Germinal center (tissue), 1 donor: ENCODE measurements around the gene SLC34A1.
A peak's percentile ranks its signal among the peaks of the same experiment; 100 is the strongest.
"Not testable (repeated sequence)": the region's sequence is repeated elsewhere in the genome, so short reads cannot be mapped to it uniquely, and the experiment has no call there.

Source experiments
- DNase-seq: peaks from one replicate; pipeline ENCODE4 v3.0.0; 2012; ENCODE audit warnings: mixed read lengths, low spot score

The SLC34A1 gene

DNA sequence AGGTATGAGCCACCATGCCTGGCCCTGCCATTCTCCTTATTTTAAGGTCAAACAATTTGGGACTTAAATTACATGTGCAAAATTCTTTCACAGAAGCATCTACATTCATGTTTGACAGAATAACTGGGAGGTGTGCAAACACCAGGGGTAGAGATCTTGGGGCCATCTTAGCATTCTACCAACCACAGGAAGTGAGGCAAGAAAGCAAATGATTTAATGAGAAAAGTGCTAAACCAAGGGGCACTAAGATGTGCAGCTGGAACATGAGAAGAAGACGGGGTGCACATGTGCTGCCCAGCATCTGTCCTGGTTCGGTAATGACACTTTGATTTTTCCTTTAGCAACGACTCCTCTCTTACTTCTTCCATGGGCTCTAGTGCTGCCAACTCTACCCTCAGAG is 26.3 kb downstream of the SLC34A1 start:
- no peak for DNase-seq

DNA sequence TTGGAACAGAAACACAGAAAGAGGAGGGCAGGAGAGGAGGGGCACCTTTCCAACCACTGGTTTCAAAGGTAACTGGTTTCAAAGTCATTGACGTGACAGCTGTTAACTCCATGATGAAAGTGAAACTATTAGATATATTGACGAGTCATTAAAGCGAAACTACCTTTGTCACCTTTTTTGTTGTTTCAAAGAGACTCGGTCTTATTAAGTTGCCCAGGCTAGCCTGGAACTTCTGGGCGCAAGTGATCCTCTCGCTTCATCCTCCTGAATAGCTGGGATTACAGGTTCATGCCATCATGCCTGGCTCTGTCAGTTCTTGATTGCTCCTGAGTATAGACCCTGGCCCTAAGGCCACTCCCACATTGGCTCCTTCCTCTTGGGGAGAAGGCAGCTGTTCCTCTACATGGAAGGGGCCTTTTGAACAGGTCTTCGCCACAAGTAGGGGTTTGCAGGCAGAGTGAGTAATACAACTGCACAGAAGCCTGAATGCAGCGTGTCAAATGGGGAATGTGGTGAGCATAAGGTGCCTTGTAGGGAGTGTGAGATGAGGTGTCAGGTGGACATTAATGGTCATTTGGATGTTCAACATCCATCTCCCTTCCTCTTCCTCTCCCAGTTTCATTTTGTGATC is 28.5 kb downstream of the SLC34A1 start:
- no peak for DNase-seq

DNA sequence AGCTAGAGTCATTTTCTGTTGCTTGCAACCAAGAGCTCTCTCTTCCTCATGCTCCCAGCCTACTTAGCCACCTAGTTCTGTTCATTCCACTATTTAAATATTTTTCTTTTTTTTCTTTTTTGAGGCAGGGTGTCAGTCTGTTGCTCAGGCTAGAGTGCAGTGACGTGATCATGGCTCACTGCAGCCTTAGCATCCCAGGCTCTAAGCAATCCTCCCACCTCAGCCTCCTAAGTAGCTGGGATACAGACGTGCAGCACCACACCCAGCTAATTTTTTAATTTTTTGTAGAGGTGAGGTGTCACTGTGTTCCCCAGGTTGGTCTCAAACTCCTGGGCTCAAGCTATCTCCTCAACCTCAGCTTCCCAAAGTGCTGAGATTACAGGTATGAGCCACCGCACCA is 30.2 kb downstream of the SLC34A1 start:
- no peak for DNase-seq

DNA sequence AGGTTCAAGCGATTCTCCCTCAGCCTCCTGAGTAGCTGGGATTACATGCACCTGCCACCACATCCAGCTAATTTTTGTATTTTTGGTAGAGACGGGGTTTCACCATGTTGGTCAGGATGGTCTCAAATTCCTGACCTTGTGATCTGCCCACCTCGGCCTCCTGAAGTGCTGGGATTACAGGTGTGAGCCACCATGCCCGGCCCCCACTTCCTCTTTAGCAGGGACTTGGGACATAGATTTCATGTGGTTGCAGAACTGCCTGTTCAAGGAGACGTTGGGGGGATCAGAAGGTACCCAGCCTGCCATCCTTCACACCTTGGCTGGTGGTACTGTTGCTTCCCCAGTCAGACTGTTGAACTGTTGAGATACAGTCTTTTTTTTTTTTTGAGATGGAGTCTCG is 32.8 kb downstream of the SLC34A1 start:
- DNase-seq, result not testable (repeated sequence)

DNA sequence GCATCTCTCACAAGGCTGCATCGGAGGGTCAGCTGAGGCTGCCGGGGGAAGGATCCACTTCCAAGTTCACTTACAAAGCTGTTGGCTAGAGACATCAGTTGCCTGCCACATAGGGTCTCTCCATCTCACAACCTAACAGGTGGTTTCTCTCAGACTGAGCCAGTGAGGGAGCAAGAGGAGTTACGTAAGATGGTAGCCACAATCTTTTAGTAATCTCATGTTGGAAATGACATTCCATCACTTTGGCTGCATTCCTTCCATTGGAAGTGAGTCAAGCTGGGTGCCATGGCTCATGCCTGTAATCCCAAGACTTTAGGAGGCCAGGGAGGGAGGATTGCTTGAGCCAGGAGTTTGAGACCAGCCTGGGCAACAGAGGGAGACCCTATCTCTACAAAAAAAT is 34.8 kb downstream of the SLC34A1 start:
- DNase-seq, result no peak

DNA sequence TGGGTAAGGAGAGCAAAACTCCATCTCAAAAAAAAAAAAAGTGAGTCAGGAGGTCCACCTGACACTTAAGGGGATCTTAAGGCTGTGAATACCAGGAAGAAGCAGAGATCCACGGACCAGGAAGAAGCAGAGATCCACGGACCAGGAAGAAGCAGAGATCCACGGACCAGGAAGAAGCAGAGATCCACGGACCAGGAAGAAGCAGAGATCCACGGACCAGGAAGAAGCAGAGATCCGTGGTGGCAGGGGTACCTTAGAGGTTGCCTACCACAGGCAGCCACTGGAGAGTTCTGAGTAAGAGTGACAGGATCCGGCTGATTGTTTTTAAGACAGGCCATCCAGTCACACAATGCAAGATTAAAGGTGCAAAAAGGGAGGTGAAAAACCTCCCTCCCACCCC is 36.2 kb downstream of the SLC34A1 start:
- not testable (repeated sequence) for DNase-seq

DNA sequence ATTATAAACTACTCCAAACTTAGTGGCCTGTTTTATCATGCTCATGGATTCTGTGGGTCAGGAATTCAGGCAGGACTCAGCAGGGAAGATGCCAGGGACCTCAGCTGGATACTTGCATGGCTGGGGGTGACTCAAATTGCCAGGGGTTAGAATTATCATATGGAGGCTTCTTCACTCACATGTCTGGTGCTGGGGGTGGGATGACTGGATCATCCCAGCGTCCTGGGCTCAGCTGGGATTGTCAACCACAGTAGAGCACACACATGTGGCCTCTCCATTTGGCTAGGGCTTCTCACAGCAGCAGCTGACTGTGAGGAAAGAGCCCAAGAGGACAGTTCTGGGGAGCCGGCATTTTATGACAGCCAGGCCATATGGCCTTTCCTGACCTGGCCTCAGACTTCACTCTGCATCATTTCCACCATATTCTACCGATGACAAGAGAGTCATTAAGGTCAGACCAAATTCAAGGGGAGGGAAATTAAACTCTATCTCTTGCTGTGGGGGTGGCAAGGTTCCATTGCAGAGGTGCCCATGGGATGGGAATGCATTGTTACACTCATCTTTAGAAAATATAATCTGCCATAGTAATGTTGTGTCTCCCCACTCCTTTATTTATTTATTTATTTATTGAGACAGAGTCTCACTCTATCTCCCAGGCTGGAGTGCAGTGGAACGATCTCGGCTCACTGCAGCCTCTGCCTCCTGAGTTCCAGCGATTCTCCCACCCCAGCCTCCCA is 37.0 kb downstream of the SLC34A1 start:
- DNase-seq, result no peak

DNA sequence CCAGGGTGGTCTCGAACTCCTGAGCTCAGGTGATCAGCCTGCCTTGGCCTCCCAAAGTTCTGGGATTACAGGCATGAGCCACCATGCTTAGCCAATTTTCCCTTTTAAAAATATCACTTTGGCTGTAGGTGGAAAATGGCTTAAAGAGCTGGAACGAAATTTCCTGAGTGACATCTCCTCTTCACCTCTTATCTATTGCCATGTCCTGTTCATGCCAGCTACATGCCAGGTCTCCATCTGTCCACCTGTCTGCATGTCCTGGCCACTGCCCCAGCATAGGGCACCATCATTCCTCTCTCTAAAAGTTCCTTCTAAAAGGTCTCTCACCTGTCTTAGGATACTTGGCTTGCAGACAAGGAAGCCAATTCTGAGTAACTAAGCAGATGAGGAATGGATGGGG is 39.4 kb downstream of the SLC34A1 start:
- no peak for DNase-seq

DNA sequence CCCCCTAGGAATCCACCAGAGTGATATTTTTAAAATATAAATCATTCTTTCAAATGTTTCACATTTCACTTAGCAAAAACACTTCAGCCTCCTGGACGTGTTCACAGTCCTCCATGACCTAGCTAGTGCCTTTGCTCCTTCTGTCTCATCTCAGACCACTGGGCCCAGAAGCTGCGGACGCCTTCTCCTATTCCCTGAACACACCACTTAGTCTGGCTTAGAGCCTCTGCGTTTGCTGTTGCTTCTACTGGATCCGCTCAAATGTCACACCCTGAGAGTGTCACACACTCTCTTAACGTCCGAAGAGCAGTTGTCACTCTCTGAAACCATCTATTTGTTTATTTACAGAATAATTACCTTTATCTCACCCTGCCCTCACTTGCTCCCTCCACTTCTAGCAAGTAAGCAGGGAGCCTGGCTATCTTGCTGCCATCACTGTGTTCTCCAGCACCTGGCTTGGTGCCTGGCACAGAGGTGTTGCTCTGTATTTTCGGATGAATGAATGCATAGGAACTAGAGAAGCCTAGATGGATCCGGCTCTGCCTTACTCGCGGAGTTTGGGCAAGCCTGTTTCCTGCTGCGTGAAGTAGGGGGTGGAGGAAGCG is 41.1 kb downstream of the SLC34A1 start:
- DNase-seq, result no peak

DNA sequence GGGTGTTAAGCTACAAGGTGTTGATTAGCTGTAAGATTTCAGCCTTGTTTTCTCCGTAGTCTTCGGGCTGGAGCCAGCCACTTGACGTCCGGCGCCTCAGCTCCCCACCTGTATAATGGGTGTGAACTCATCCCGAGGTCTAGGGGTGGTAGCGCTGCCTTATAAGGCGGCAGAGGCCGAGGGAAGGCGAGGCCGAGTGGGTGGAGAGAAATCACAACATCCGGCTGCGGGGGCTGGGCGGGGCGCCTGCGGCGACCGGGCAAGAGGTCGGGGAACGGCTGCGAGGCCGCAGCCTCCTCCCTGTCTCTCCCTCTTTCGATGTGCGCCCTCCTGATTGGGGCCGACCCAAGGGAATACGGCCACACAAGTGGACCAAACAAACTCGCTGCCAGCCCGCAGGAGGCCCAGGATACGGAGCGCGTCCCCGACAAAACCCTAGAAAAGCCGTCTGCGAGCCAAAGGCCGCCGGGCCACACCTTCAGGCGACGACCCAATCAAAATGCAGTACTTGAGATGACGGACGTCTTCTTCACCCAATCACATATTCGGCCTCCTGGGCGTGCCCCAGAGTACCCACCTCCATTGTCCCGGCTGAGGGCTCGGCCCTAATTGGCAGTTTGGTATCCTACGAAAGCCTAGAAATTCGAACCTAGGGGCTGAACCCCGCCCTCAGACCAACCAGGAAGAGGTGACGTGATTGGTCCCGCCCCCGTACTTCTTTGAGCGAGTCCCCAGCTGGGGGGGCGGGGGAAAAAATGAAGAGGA is 41.7 kb downstream of the SLC34A1 start:
- DNase-seq, result peak; percentile 99

DNA sequence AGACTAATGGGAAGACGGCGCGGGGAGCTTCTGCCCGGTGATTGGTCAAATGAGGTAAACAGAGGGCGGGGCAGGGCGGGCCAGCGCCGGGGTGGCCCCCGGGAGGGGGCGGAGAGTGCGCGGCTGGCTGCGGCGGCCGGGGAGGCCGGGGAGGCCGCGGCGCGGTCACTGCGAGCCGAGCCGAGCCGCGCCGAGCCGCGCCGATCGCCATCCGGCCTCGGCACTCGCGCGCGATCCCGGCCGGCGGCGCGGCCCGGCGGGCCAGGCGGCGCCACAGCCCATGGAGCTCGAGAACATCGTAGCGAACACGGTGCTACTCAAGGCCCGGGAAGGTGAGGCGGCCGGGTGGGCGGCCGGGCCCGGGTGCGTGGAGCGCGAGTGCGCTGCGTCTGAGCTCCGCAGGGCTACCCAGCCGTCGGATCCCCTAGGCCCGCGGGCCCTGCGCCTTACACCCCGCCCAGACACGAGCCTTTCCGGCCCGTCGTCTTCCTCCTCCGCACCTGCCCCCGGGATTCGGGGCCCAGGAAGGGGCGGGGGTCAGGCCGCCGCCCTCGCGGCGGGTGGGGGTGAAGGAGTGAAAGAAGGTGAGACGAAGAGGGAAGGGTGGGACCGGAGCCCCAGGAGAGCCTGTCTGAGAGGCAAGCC is 42.5 kb downstream of the SLC34A1 start, which contains the start of gene GRK6:
GRK6 (plus strand) TSS at position 111 of the 645 bp plus-strand sequence; CDS start at position 281, 170 bp downstream.
- peak; percentile 65 for DNase-seq

DNA sequence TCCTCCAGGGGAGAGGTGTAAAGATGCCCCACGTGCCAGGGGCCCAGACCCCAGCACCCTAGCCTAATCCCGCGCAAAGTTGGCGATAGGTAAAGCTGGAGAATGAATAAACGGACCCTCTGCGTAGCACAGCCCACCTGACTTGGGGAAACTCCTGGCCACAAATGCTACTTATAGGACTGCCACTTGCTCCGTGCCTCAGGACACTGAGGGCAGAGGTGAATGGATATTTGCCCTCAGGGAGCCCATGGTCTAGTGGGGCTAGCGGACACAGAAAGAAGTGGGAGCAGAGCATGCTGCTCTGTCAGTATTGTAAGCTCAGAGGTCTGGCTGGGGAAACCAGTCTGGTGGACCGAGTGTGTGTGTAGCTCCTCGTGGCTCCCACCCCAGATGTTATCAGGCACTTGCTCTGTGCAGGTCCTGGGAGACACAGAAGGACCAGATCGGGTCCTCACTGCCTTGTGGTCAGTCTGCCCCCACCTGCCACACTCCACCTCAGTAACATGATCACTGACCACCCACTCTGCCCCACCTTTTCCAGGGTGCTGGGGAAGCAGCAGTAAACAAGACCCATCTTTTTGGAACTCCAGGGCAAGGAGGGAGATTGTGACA is 43.1 kb downstream of the SLC34A1 start:
- no peak for DNase-seq

DNA sequence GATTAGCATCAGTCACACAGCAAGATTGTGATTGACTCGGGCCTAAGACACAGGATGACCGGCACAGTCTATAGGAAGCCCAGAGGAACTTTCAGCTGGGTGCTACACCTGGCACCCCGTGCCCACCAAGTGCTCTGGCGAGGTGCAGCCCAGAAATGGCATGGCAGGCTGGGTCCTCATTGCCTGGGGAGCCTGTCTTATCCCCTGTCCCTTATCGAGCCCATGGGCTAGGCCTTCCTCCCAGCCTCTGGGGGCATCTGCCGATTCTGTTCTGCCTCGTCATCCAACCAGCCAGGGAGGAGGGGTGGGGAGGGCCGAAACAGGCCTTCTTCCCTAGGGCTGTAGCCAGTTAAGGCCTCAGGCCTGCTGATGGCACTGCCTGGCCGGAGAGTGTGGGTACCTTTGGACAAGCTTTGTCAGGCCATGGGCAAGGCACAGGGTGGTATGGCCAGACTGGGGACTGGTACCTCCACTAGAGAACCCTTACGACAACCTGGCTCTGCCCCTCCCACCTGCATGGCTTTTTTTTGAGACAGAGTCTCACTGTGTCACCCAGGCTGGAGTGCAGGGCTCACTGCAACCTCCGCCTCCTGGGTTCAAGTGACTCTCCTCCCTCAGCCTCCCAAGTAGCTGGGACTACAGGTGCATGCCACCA is 43.8 kb downstream of the SLC34A1 start:
- no peak for DNase-seq

DNA sequence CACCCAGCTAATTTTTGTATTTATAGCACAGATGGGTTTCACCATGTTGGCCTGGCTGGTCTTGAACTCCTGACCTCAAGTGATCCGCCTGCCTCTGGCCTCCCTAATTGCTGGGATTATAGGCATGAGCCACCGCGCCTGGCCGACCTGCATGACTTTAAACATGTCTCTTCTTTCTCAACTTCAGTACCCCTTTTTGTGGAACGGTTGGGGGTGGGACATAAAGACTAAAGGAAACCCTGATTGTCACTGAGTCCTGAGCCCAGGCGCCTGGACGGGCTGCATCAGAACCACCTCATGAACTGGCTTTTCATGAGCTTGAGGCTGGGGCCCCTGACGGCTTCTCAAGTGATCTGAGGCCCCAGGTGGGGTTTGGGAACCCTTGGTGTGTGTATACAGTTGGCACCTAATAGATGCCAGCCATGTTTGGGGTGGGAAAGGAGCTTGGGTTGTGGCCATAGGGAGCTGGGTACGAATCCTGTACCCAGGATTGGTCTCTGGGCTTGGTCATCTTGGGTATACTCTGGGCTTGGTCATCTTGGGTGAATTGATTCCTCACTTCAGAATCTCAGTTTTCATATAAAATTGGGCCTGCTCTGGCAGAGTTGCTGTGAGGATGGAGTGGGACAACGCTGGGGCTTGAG is 44.5 kb downstream of the SLC34A1 start:
- no peak for DNase-seq

DNA sequence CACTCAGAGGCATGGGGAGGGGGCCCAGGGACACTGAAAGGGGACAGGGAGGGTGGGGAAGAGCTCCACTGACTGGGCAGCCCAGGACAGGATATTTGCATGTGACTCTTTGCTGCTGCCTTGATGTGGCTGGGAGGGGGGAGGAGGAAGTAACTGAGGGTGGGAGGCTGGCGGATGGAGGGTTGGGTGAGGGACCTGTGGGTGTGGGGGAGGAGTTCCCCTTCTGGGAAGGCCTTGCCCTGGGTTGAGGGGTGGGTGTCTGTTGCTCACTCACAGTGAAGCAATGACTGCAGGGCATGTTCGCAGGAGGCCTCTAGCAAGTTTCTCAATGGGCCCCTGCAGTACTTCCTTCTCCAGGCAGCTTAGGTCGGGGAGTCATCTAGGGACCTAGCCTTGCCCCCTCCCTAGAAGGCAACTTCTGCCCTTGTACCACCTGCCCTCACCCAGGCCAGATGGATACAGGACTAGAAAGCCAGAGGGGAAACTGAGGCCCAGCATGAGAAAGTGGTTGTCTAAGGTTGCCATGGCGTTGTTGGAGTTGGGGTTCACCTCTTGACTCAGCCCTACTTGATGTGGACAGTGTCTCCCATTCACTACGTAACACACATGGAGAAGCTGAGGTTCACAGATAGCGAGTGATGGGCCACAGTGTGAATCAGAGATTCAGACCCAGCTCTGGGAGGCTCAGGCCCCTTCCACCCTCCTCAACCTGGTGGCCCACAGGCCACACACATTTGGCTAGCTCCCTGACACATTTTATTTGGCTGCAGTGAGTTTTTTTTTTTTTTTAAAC is 45.2 kb downstream of the SLC34A1 start:
- peak; percentile 69 for DNase-seq

DNA sequence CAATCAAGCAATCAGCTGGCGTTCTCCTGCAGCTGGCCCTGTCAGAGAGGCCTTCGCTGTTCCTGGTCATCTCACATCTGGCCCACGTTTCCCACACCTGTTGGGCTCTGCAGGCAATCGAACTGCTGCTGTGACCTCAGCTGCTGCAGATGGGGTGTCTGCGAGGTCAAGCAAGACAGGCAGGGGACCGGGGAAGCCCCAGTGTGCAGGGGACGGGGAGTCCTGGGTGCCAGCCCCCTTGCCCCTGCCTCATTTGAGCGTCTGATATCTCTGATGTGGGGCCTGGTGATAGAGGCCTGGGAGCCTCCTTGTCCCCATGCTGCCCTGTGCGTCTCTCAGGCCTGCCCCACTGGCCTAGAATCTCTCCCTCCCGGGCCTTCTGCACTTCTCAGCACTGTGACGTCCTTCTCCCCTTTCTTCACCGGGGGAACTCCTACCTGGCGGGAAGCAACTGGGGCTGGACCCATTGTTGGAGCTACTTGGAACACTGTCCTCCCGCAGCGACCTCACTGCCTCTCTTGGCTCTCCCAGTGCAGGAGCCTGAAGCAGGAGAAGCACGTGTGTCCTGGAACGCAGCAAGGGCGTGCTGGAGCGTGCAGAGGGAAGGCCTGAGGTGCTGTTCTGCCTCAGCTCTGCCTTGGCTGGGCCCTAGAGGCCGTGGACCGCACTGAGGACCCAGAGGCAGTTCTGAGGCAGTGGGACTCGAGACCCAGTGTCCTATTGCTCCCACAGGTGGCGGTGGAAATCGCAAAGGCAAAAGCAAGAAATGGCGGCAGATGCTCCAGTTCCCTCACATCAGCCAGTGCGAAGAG is 46.1 kb downstream of the SLC34A1 start:
- DNase-seq, result no peak

DNA sequence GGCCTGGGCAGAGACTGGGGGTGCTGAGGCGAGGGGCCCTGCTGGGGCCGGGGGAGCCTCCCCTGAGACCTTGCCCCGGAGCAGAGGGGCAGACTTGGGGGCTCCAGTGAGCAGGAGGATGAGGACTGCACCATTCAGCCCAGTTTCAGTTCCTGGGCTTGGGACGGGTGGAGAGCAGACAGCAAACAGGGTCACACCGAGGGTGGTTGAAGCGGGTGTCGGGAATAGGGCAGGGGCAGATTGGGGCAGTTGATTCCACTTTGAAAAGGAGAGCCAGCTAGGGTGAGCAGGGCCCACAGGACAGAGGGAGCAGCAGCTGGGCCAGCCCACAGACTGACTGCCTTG is 46.7 kb downstream of the SLC34A1 start:
- DNase-seq, result peak; percentile 42

DNA sequence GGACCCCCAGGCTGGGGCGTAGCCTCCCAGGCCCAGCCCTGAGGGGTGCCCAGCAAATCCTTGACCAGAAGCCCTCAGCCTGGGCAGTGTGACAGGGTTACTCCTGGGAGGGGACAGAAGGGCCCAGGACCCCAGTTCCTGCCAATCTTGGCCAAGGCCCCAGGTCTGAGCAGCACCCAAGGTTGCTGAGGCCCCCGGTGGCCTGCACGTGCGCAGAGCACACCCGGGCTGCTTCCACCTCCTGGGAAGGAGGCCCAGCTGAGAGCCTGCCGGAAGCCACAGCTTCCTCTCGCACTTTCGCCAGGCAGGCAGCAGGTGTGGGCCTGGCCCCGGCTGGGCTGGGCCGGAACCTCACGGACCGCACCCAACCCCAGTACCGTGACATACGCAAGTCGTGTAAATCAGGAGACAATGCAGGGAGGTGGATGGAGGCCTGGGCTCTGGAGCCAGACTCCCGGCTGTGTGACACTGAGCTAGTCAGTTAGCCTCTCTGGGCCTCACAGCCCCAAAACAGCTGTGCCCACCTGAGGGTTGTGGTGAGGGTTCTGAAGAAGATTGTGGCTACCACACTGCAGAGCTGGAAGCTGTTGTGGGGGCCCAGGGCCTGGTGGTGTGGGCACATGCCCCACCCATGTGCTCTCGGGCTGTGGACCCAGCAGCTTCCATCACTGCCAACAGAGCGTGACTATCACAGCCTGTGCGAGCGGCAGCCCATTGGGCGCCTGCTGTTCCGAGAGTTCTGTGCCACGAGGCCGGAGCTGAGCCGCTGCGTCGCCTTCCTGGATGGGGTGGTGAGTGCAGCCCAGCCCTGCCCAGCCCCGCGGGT is 47.3 kb downstream of the SLC34A1 start:
- peak; percentile 78 for DNase-seq
